HG03095 (cell line): Measurements from ENCODE around the gene NUDT19.
"Not testable (repeated sequence)": the region's sequence is repeated elsewhere in the genome, so short reads cannot be mapped to it uniquely, and the experiment has no call there.

Experiments used
- ATAC-seq: cut with Tn5 transposase; IDR thresholded peaks from one replicate; pipeline ENCODE4 v1.9.1; 2021; ENCODE audit warnings: moderate library complexity; ENCODE audit not compliant: unreplicated experiment

Gene NUDT19

DNA sequence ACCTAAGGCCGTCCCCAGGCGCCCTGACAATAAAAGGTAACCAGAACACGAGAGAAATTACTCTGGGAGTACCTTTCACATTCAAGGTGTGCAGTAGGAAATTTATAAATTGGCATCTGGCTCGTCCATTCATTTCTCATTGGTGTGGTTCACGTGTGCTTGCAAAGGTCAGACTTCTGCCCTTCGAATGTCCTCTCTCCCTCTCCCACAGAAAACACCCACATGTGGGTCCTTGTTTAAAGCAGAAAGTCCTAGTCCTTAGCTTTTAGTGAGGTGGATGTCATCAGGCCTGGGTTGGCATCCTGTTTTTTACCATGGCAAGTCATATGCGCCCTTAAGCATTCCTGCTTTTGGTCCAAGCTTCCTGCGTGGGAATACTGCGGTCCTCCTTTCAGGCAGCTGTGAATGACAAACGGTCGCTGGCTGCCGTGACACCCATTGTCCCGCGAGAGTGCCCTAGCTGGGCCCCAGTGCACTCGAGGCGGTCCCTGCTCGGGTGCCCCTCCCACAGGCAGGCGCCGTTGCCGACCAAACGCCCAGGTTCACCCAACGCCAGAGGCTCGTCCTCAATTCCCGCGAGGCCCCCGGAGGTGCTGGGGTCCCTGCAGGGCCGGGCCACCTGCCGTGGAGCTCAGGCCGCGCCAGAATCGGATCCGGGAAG is at the start of gene NUDT19:
TSS of gene NUDT19 (plus strand) at position 531 of the 661 bp plus-strand sequence. CDS start 140 bp downstream, outside the sequence.
- peak; percentile 90 for ATAC-seq

GRCh38 chr19:32642771-32643170 is 48.9 kb upstream of the NUDT19 start:
- ATAC-seq, result no peak

DNA sequence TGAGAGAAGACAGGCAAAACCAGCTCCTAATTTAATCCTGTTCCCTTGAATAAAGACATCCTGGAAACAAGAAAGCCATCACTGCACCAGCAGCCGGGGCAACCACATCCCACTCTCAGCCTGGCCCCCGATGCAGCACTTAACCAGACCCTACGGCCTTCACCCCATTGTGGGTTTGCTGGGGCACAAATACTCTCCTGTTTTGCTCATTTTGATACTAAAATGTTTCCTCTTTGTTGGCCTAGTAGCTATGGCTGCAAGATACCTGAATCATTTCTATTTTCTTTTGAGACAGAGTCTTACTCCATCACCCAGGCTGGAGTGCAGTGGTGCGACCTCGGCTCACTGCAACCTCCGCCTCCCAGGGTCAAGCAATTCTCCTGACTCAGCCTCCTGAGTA is 45.1 kb upstream of the NUDT19 start:
- ATAC-seq, result no peak

GRCh38 chr19:32647361-32647760 is 44.3 kb upstream of the NUDT19 start:
- no peak for ATAC-seq

DNA sequence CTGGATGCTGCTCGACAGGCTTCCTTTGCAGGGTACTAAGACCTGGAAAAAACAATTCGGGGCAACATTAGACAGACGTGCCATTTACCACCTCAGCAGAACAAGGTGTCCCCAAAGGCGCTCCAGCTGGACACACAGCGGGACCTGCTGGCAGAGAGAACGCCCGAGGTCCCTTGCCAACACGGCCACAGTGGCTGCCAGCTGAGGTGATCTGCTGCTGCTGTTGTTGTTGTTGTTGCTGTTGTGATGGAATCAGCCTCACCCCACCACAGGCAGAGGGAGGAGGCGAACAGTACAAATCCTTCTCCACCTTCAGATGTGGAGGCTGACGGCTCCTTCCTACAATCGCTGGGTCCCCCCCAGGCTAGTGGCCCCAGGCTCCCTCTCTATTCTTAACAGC is 41.9 kb upstream of the NUDT19 start:
- no peak for ATAC-seq

GRCh38 chr19:32650671-32651070 is 41.0 kb upstream of the NUDT19 start:
- ATAC-seq, result no peak

GRCh38 chr19:32651729-32652140 is 39.9 kb upstream of the NUDT19 start:
- ATAC-seq, result no peak

DNA sequence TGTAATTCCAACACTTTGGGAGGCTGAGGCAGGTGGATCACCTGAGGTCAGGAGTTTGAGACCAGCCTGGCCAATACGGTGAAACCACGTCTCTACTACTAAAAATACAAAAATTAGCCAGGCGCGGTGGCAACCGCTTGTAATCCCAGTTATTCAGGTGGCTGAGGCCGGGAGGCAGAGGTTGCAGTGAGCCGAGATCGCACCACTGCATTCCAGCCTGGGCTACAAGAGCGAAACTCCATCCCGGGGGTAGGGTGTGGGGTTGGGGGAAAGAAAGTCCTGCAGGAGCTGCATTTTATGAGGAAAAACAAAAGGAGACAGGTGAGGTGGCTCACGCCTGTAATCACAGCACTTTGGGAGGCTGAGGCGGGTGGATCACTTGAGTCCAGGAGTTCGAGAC is 39.3 kb upstream of the NUDT19 start:
- not testable (repeated sequence) for ATAC-seq

DNA sequence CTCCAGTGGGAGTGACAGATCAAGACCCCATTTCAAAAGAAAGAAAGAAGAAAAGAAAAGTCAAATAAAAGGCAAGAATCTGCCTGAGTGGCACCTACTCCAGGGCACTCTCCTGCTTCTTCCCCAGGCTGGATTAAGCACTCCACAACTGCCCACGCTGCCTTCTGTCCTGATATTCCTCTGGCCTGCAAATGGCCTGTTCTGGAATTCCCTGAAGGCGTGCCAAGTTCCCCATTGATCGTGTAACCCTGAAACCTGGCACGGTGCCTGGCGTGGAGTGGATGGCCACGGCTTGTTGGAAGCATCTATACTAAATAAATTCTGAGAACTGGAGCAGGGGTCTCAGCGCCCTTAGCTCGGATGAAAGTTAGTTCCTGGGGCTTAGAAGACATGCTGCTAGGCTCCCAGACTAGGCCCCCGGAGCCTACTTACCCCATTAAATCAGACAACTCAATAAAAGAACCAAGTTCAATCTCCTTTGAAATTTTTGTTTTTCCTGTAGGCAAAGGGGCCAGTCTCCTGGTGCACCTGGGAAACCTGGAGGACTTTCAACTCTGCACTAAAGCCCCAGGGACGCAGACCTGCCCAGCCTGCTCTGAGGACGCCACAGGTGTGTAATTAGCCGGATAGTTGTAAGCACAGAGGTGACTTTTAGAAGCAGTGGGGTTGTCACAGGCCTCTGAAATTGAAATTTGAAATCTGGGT is 38.6 kb upstream of the NUDT19 start:
- no peak for ATAC-seq

DNA sequence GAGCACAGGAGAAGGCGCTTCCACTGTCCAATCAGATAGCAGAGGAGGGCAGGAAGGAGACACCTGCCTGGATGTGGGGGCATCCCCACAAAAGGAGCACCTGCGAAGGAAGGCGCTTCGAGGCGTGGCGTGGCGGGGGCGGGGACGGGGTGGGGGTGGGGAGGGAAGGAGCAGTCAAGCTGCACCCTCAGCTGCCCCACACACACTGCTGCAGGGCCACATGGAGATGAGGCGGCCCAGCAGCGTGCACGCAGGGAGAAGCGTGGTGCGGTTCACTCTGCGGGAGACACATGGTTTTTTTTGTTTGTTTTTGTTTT is 38.1 kb upstream of the NUDT19 start:
- ATAC-seq, result no peak

DNA sequence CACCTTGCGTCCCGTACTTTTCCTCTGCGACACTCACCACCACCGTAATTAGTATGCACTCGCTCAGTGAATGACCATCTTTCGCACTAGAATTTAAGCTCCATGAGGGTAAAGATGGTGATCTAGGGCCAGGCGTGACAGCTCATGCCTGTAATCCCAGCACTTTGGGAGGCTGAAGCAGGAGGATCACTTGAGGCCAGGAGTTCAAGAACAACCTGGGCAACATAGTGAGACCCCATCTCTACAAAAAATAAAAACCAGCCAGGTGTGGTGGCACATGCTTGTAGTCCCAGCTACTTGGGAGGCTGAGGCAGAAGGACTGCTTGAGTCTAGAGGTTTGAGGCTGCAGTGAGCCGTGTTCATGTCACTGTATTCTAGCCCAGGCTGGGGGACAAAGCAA is 35.2 kb upstream of the NUDT19 start:
- ATAC-seq, result not testable (repeated sequence)

DNA sequence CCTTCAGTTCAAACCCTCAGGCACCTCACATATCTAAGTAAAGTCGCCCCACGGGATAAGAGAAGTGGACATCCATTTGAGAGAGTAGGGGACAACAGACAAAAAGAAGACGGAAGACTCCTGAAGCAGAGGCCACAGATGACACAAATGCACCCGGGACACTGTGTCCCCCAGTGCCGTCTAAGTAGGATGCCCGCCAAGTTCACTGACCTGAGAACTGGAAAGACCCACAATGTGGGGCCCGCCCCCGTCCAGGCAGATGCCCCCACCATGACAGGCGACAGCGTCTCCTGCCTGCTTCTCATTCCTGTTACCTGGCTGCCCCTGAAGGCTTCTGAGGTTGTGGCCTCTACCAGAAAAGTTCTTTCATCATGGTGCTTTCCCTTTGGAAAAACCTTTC is 33.5 kb upstream of the NUDT19 start:
- ATAC-seq, result no peak

DNA sequence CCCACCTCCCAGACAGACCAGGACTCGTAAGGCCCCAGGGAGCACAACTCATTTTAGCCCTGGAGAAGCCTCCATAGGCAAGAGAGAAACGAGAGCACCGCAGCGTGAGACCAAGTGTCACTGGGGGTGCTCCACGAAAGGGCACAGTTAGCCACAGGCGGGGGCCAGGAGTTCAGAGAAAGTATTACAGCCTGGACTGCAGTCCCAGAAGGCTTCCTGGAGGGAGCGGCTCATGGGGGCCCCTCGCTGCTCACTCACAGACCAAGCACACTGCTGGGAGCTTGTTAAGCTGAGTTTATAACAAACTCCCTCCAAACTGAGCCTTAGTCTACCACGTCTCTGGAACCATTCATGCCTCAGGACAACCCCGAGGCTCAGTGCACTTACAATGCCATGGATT is 33.1 kb upstream of the NUDT19 start:
- ATAC-seq, result no peak

GRCh38 chr19:32661318-32661717 is 30.3 kb upstream of the NUDT19 start:
- no peak for ATAC-seq

DNA sequence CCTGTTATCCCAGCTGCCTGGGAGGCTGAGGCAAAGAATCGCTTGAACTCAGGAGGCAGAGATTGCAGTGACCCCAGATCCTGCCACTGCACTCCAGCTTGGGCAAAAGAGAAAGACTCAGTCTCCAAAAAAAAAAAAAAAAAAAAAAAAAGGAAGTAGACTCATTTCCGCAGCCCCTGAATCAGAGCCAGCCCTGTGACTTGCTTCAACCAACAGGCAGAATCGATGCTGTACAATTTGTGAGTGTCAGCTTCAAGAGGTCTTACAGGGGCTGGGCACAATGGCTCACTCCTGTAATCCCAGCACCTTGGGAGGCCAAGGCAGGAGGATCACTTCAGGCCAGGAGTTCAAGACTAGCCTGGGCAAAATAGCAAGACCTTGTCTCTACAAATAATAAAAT is 29.4 kb upstream of the NUDT19 start:
- ATAC-seq, result no peak

DNA sequence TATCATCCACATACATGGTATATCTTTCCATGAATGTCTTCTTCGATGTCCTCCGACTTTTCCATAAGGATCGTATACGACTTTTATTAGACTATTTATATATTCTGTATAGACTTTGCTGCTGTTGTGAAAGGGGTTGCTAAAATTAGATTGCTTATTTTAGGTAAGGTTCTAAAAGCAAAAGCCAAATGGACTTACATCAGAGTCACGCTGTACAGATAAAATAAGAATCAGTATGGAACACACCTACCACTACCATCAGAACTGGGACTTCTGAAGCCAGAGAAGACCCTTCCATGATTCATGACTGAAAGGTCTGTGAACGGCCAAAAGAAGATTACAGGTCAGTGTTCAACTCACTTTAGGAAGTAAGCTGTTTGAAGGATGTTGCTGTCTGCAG is 25.5 kb upstream of the NUDT19 start:
- ATAC-seq, result no peak

GRCh38 chr19:32669310-32669709 is 22.3 kb upstream of the NUDT19 start:
- no peak for ATAC-seq

- no peak for ATAC-seq
These were observed 19.6 kb upstream of the NUDT19 start for GRCh38 chr19:32671883-32672593.

- ATAC-seq, result no peak
These were observed 18.8 kb upstream of the NUDT19 start for GRCh38 chr19:32672841-32673240.

DNA sequence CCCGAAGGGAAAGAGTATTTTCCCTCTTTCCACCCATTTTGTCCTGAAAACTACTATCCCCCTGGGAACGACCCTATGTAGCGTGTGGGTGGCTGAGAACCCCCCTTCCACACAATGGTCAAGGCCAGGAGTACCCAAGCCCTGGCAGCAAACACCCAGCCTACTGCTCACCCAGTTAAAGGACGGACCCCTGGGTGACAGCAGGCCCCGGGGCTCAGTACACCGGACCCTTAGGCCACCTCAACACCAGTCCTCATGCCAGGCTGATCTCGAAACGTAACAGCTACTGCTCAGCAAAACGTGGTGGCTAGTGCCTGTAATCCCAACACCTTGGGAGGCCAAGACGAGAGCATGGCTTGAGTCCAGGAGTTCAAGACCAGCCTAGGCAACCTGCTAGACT is 18.0 kb upstream of the NUDT19 start:
- no peak for ATAC-seq

- ATAC-seq, result no peak
These were observed 17.3 kb upstream of the NUDT19 start for GRCh38 chr19:32674153-32674930.
